PFSK-1 (cell line): Measurements from ENCODE around the gene JAGN1.

ENCODE experiments used
- POLR2AphosphoS5 ChIP-seq: IDR thresholded peaks from 2 replicates; pipeline ENCODE4 v1.6.1; 2012; ENCODE audit warnings: low read depth, mild to moderate bottlenecking, control low read depth, low read length, moderate library complexity
- REST ChIP-seq, 2 experiments: IDR thresholded peaks; 2 replicates each; pipeline versions ENCODE4 v1.6.1 to v1.8.0; 2011 to 2012; ENCODE audit warnings: low read depth in 2 of 2, low read length in 2 of 2, control low read depth in 1 of 2, inconsistent platforms in 1 of 2, mild to moderate bottlenecking in 1 of 2, moderate library complexity in 1 of 2; ENCODE audit not compliant: insufficient read depth in 1 of 2
- SIN3A ChIP-seq: IDR thresholded peaks from 2 replicates; pipeline ENCODE4 v1.6.1; 2012; ENCODE audit warnings: mild to moderate bottlenecking, low read length, moderate library complexity, borderline replicate concordance; ENCODE audit not compliant: insufficient read depth
- TAF1 ChIP-seq: IDR thresholded peaks from 2 replicates; pipeline ENCODE4 v1.6.1; 2012; ENCODE audit warnings: low read length, control low read depth, borderline replicate concordance; ENCODE audit not compliant: insufficient read depth

- no peak; the same call in 1 of the 2 replicates for TF ChIP-seq POLR2AphosphoS5
- TF ChIP-seq REST (IDR thresholded peaks at IDR 0.05; ENCODE audit: insufficient read depth in 1 of 2, low read depth in 2 of 2, low read length in 2 of 2) = no peak
- no peak for TF ChIP-seq SIN3A
- no peak for TF ChIP-seq TAF1
Measured at GRCh38 chr3:9932843-9933560, 42.6 kb downstream of the JAGN1 start.
